Stimulated activated CD8-positive, alpha-beta memory T cell treated with anti-CD3 and anti-CD28 coated beads, Interleukin-15, amount 100 ng/mL, for 24 hours (primary cell): ENCODE measurements around the gene SLC25A29.
"Not testable (repeated sequence)": the region's sequence is repeated elsewhere in the genome, so short reads cannot be mapped to it uniquely, and the experiment has no call there.

Experiments used
- DNase-seq: peaks from one replicate; pipeline ENCODE4 v3.0.0-alpha.2; 2020; ENCODE audit warnings: low read depth

Gene SLC25A29

GRCh38 chr14:100293497-100294212 is 12.6 kb downstream of the SLC25A29 start:
- DNase-seq = no peak

GRCh38 chr14:100292776-100293461 is 13.3 kb downstream of the SLC25A29 start:
- DNase-seq = no peak

GRCh38 chr14:100292301-100292775 is 13.9 kb downstream of the SLC25A29 start:
- DNase-seq = no peak

DNA sequence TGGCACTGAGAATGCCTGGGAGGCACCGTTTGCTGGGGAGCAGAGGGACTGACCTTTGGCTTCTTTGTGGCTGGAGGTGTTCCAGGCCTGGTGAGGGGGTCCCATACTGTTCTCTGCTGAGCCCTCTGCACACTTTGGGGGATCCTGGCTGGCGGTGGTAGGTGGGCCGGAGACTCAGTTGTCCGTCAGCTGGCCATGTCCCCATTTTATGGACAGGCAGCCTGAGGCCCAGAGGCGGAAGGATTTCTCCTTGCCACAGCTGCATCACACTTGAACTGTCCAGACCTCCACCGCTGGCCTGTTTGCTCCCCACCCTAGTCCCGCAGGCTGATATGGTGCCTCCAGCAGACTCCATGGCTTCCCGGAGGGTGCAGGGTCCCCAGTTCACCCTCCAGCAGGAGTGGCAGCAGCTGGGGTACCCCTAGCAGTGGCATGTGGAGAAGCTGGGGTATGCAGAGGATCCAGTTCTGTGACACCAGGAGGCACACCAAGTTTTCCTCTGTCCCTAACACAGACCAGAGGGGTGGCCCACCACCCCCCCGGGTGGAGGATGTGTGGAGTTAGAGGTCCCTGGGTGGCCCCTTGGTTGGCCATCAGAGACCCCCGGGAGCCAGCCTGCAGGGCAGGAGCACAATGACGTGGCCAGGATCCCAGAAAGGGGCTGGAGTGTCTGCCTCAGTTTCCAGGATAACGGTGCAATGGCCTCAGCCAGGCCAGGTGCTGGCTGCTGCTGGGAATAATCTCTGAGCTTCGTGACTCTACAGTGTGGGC is 14.8 kb downstream of the SLC25A29 start:
- DNase-seq = no peak

DNA sequence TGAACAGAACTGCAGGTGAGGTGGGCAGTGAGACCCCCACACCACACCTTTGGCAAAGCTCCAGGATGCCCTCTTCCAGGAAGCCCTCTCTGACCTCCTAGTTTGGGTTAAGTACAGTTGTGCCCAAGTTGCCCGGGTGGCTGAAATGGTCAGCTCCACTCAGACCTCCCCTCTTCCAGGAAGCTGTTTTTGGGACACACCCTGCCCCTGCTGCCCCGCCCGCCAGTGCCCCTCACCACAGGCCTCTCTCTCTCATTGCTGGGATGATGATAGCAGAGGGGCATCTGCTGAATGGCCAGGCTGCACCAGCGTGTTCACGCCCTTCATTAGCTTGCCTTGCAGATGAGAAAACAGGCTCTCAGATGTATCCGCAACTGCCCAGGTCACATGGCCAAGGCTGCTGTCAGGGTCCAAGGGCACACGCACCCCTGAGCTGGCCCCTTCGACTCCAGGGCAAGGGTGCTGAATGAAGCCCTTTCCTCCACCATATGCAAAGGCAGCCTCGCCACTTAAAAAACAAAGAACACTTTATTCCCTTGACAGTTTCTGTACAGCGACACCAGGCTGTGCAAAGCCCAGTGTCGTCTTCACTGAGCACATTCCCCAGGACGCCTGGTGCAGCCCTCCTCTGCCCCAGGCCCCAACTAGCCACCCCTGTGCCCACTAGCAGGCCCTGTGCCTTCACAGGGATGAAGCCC is 15.5 kb downstream of the SLC25A29 start:
- no peak for DNase-seq

GRCh38 chr14:100289916-100290606 is 16.2 kb downstream of the SLC25A29 start:
- DNase-seq = no peak

DNA sequence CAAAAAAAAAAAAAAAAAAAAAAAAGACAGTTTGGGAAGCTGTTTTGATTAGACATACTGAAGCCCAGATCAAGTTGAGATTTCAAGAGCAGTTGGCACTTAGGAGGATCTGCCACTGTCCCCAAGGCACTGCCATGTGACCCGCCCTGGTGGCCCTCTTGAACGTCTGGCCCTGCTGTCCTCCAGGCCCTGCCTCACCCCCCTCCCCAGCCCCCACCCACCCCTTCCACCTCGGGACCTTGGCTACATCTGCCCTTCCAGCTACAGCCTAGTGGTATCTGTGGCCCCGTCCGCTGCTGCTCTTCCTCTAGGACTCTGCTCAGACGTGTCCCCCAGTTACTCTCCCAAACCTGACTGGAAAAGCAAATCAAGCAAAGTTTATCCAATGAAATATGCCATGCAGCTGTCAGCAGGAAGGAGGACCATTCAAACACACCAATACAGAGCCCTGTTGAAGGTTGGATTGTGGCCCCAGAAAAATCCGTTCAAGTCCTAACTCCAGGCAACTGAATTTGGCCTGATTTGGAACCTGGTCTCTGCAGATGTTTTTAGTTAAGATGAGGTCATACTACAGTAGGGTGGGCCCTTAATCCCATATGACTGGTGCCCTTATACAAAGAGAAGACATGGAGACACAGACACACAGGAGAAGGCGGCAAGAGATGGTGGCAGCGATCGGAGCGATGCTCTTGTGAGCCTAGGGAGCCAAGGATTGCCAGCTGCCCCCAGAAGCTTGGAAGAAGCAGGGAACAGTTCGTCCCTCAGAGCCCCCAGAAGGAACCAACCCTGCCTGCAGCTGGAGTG is 17.7 kb downstream of the SLC25A29 start:
- DNase-seq = no peak

- not testable (repeated sequence) for DNase-seq
Measured at GRCh38 chr14:100287998-100288295, 18.3 kb downstream of the SLC25A29 start.

DNA sequence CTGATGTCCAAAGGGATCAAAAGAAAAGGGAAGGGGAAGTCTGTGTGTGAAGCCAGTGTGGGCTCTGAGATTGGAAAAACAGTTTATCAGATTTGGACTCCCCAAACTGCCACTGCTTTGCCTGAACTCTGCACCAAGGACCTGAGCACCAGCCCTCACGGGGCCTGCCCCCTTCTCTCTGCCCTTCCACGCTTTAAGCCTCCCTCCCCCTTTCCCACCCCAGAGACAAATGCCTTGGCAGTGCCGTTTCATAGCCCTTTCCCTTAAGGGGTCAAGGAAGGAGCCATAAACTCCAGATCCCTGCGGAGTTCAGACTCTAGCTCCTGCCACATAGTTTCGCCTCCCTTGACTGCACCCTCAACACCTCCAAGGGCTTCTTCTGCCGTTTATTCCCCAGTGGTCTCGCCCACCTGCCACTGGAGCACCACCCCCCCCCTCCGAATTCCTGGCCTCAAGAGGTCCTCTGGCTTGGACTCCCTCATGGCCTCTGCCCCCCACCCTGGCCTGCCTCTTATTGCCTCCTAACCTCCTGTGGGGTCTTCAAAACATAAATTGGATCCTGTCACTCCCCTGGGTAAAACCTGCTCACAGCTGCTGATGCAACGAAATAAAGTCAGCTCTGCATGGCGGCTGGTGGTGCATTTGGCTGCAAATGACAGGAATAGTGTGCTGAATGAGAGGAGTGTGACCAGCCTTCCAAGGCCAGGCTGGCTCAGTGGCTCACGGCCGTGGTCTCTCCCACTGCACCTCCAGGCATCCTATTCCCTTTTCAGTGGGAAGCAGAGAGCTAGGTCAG is 18.8 kb downstream of the SLC25A29 start:
- DNase-seq = no peak

DNA sequence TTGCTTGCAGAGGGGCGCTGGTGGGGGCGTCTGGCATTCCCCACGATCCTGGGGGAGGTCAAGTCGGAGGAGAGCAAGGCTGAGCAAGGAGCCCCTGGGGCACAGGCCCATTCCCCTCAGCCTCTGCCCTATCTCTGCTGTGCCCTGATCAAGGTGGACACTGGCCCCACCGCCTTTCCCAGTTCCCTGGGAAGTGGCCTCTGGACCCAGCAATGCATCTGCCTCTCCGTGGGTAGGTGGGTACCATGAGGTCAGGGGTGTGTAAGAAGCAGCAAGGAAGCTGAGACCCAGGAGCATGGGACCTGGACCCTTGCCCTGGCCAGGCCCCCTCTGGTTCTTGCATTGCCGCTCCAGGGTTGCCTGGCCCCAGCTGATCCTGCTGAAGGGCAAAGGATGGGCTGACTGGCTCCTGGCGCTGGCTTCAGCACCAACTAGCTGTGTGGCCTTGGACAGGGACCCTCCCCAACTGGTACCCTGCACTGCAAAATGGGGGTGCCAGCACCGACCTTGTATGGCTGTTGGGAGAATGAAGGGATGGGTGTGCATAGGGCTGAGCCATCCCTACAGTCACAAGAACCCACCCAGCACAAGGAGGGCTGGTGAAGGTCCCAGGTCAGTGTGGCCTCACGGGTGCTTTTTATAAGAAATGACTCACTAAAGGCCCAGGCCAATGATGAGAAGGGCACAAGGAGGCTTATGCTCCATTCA is 19.6 kb downstream of the SLC25A29 start:
- no peak for DNase-seq

- DNase-seq = no peak
Measured at GRCh38 chr14:100285913-100286400, 20.3 kb downstream of the SLC25A29 start.

DNA sequence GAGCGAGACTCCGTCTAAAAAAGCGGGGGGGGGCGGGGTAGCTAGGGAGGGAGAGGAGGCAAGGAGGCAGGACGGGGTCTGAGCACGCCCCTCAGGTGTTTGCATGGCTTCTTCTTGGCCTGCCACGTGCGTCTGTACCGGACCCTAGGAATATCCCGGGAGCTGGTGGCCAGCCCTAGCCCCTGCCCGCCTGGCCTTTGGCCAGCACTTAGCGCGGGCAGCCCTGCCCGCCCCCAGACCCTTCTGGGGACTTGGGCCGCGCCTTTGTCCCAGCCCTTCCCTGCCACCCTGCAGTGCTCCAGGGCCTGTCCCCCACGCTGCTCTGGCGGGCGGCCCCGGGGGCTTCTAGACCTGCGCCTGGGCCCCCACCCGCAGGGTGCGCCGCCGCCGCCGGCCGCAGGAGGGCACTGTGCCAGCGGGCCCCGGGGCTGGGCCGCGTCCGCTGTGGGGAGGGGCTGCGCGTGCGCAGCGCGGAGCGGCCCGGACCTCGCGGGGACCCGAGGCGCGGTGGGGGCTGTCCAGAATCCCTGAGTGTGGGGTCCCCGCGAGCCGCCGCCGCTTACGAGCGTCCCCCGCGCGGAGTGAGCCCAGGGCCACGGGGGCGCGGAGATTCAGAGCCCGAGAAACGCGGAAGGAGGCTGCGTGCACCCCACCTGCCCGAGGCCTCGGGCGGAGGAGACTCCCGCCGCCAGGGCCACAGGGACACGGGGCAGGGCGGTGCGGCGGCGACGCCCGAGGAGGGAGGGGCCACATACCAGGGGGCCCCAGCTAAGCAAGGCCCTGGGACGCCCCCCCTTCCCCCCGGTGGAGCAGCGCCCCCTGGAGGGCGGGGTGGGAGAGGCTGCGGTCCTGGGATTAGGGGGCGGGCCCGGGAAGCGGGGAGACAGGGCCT is 21.0 kb downstream of the SLC25A29 start:
- DNase-seq = peak; percentile 71

- no peak for DNase-seq
Measured at GRCh38 chr14:100283984-100284881, 22.0 kb downstream of the SLC25A29 start.

DNA sequence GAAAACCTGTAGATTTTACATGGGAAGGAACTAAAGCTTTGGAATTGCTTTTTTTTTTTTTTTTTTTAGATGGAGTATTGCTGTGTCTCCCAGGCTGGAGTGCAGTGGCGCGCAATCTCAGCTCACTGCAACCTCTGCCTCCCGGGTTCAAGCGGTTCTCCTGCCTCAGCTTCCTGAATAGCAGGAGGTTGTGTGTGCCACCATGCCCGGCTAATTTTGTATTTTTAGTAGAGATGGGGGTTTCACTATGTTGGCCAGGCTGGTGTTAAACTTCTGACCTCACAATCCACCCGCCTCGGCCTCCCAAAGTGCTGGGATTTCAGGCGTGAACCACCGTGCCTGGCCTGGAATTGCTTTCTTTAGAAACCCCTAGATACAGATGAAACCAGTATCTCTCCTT is 22.8 kb downstream of the SLC25A29 start:
- DNase-seq = not testable (repeated sequence)

GRCh38 chr14:100282766-100283419 is 23.4 kb downstream of the SLC25A29 start:
- DNase-seq = no peak

GRCh38 chr14:100282083-100282350 is 24.2 kb downstream of the SLC25A29 start:
- no peak for DNase-seq
